ENCODE measurements around the gene GGT7. TPM values are rescaled to one million over a fixed set of nuclear protein-coding genes. Genes with fewer than 3 reads are reported as not detected.

The GGT7 gene
- total RNA-seq, 4 donors from 2014 or later, result 24.1 to 41.1 (median 37.6) TPM

- Histone ChIP-seq H3K4me1 (no peaks in the 10 kb centered on the region), H3K9me3 (no peaks in the 10 kb centered on the region), H3K27me3 (no peaks in the 10 kb centered on the region), H3K4me3 (replicated peaks in 1 of 3) (no peak overlapping the region), H3K36me3 (peaks cover 0 to 7% of the 10 kb centered on the region in 2 donors), H3K27ac (no peak overlapping the region)
- intact Hi-C loops (cut with DNase I), result no loop called here
- no peak for DNase-seq
- no peak for TF ChIP-seq CTCF (IDR thresholded peaks at IDR 0.05)
- no peak for TF ChIP-seq POLR2A (IDR thresholded peaks at IDR 0.05)
- WGBS, 2 donors, result 77 to 90% methylated on average over 1 of the region's 1 CpG
Measured at GRCh38 chr20:34888468-34888867, 15.8 kb upstream of the GGT7 start.

- H3K4me1 ChIP-seq, result no peaks in the 10 kb centered on the region
- H3K27me3 ChIP-seq, result no peaks in the 10 kb centered on the region
- intact Hi-C loops (cut with DNase I), result no loop called here
- no peak for DNase-seq
- no peak overlapping the region for H3K4me3 ChIP-seq (replicated peaks in 1 of 3)
- WGBS, 2 donors, result 61 to 62% methylated on average over 3 of the region's 3 CpGs
- no peak overlapping the region for H3K27ac ChIP-seq
- H3K36me3 ChIP-seq, result peaks cover 6 to 7% of the 10 kb centered on the region in 2 donors
- no peaks in the 10 kb centered on the region for H3K9me3 ChIP-seq
- TF ChIP-seq CTCF (IDR thresholded peaks at IDR 0.05) (no peak), POLR2A (IDR thresholded peaks at IDR 0.05) (no peak)
Measured at GRCh38 chr20:34887023-34887422, 14.4 kb upstream of the GGT7 start.

GRCh38 chr20:34886122-34886521, 13.5 kb upstream of the GGT7 start:
- Histone ChIP-seq H3K4me1 (no peaks in the 10 kb centered on the region), H3K36me3 (peaks cover 6 to 7% of the 10 kb centered on the region in 2 donors), H3K27ac (no peak overlapping the region), H3K27me3 (no peaks in the 10 kb centered on the region), H3K4me3 (replicated peaks in 1 of 3) (no peak overlapping the region), H3K9me3 (no peaks in the 10 kb centered on the region)
- no peak for TF ChIP-seq CTCF (IDR thresholded peaks at IDR 0.05)
- TF ChIP-seq POLR2A (IDR thresholded peaks at IDR 0.05), result no peak
- DNase-seq, result no peak
- intact Hi-C loops (cut with DNase I), result no loop called here
- WGBS, 2 donors, result 97 to 98% methylated on average over 3 of the region's 3 CpGs

GRCh38 chr20:34884260-34884659, 11.6 kb upstream of the GGT7 start:
- DNase-seq, result no peak
- H3K4me3 ChIP-seq (replicated peaks in 1 of 3), result no peak overlapping the region
- H3K27me3 ChIP-seq, result no peaks in the 10 kb centered on the region
- 79 to 86% methylated on average over 1 of the region's 1 CpG for WGBS, 2 donors
- H3K9me3 ChIP-seq, result no peaks in the 10 kb centered on the region
- no peak overlapping the region for H3K27ac ChIP-seq
- intact Hi-C loops (cut with DNase I), result no loop called here
- H3K36me3 ChIP-seq, result peaks cover 6 to 7% of the 10 kb centered on the region in 2 donors
- H3K4me1 ChIP-seq, result no peaks in the 10 kb centered on the region
- TF ChIP-seq CTCF (IDR thresholded peaks at IDR 0.05) (no peak), POLR2A (IDR thresholded peaks at IDR 0.05) (no peak)

GRCh38 chr20:34883809-34884208, 11.2 kb upstream of the GGT7 start:
- WGBS, 2 donors, result 86 to 89% methylated on average over 4 of the region's 4 CpGs
- no peak overlapping the region for H3K27ac ChIP-seq
- TF ChIP-seq CTCF (IDR thresholded peaks at IDR 0.05) (no peak), POLR2A (IDR thresholded peaks at IDR 0.05) (no peak)

More at GRCh38 chr20:34883809-34884208, 11.2 kb upstream of the GGT7 start:
- Histone ChIP-seq H3K27me3 (no peaks in the 10 kb centered on the region), H3K4me3 (replicated peaks in 1 of 3) (no peak overlapping the region), H3K9me3 (no peaks in the 10 kb centered on the region), H3K4me1 (no peaks in the 10 kb centered on the region), H3K36me3 (peaks cover 6 to 7% of the 10 kb centered on the region in 2 donors)
- no peak for DNase-seq
- intact Hi-C loops (cut with DNase I), result no loop called here
